DND-41 (cell line): Measurements from ENCODE around the gene PSME3IP1.

Source experiments
- ATAC-seq: fragments of 200-7000 bp; cut with Tn5 transposase; 3 replicates; pipeline ENCODE4 v1.9.1; 2021; ENCODE audit warnings: low read depth; ENCODE audit not compliant: insufficient read depth
- DNase-seq: peaks from one replicate; pipeline ENCODE4 v3.0.0-alpha.2; 2020
- H2AFZ ChIP-seq: 2 replicates; pipeline ENCODE4 v1.6.0; 2012; ENCODE audit warnings: low read depth, low read length
- H3K27ac ChIP-seq: 2 replicates; pipeline ENCODE4 v1.5.1; 2012; ENCODE audit warnings: low read length, inconsistent platforms
- H3K27me3 ChIP-seq: fragments of 200-600 bp; sonication (generic); 2 replicates; pipeline ENCODE4 v1.6.0; 2012; ENCODE audit warnings: low read length, mild to moderate bottlenecking, inconsistent platforms; ENCODE audit not compliant: insufficient read depth, poor library complexity
- H3K36me3 ChIP-seq: 2 replicates; pipeline ENCODE4 v1.5.1; 2012; ENCODE audit warnings: low read length, inconsistent platforms; ENCODE audit not compliant: insufficient read depth
- H3K4me1 ChIP-seq: 2 replicates; pipeline ENCODE4 v1.5.1; 2012; ENCODE audit warnings: mild to moderate bottlenecking, low read length; ENCODE audit not compliant: insufficient read depth
- H3K4me2 ChIP-seq: 2 replicates; pipeline ENCODE4 v1.6.0; 2012; ENCODE audit warnings: mild to moderate bottlenecking, moderate library complexity, low read length, inconsistent platforms; ENCODE audit not compliant: insufficient read depth
- H3K4me3 ChIP-seq, 2 experiments: fragments of 200-600 bp in 1 of 2; shearing (Covaris generic) in 1 of 2; 2 replicates each; pipeline ENCODE4 v1.5.1; 2012 to 2016; ENCODE audit warnings: inconsistent platforms in 2 of 2, low read length in 2 of 2, mild to moderate bottlenecking in 2 of 2, low read depth in 1 of 2, moderate library complexity in 1 of 2
- H3K79me2 ChIP-seq: 2 replicates; pipeline ENCODE4 v1.6.0; 2012; ENCODE audit warnings: low read length, inconsistent platforms; ENCODE audit not compliant: insufficient read depth
- H3K9ac ChIP-seq: 2 replicates; pipeline ENCODE4 v1.6.0; 2012; ENCODE audit warnings: low read depth, mild to moderate bottlenecking, inconsistent platforms, low read length, moderate library complexity
- H3K9me3 ChIP-seq: 2 replicates; pipeline ENCODE4 v1.5.1; 2012; ENCODE audit warnings: low read length, moderate library complexity, mild to moderate bottlenecking, inconsistent platforms; ENCODE audit not compliant: insufficient read depth, severe bottlenecking
- H4K20me1 ChIP-seq: 2 replicates; pipeline ENCODE4 v1.6.0; 2012; ENCODE audit warnings: low read length; ENCODE audit not compliant: insufficient read depth
- EZH2 ChIP-seq: IDR thresholded peaks from 3 replicates; pipeline ENCODE4 v1.6.1; 2012; ENCODE audit warnings: borderline replicate concordance, low read depth, mild to moderate bottlenecking, moderate library complexity, low read length, inconsistent platforms; ENCODE audit not compliant: severe bottlenecking
- TF ChIP-seq, protein P1 (sequence below): IDR thresholded peaks from 2 replicates; pipeline ENCODE4 v1.5.1; 2012; ENCODE audit warnings: borderline replicate concordance, low read length, moderate library complexity, mild to moderate bottlenecking; ENCODE audit not compliant: poor library complexity, severe bottlenecking; ENCODE audit errors: extremely low read depth

Gene PSME3IP1

GRCh38 chr16:57149391-57149790 lies 36.4 kb downstream of the PSME3IP1 start:
- Histone ChIP-seq H4K20me1 (no peaks in the 10 kb centered on the region; the same call in 1 of the 2 replicates), H3K27ac (no peak overlapping the region), H2AFZ (no peak overlapping the region), H3K27me3 (no peaks in the 10 kb centered on the region), H3K4me3 (no peak overlapping the region), H3K9ac (no peak overlapping the region), H3K4me2 (no peak overlapping the region), H3K9me3 (no peaks in the 10 kb centered on the region), H3K79me2 (no peaks in the 10 kb centered on the region), H3K4me1 (no peaks in the 10 kb centered on the region), H3K36me3 (peaks cover 32% of the 10 kb centered on the region)
- DNase-seq (no peak), ATAC-seq (no peak)
- TF ChIP-seq, protein P1, sequence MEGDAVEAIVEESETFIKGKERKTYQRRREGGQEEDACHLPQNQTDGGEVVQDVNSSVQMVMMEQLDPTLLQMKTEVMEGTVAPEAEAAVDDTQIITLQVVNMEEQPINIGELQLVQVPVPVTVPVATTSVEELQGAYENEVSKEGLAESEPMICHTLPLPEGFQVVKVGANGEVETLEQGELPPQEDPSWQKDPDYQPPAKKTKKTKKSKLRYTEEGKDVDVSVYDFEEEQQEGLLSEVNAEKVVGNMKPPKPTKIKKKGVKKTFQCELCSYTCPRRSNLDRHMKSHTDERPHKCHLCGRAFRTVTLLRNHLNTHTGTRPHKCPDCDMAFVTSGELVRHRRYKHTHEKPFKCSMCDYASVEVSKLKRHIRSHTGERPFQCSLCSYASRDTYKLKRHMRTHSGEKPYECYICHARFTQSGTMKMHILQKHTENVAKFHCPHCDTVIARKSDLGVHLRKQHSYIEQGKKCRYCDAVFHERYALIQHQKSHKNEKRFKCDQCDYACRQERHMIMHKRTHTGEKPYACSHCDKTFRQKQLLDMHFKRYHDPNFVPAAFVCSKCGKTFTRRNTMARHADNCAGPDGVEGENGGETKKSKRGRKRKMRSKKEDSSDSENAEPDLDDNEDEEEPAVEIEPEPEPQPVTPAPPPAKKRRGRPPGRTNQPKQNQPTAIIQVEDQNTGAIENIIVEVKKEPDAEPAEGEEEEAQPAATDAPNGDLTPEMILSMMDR = no peak
- no peak for TF ChIP-seq EZH2

DNA sequence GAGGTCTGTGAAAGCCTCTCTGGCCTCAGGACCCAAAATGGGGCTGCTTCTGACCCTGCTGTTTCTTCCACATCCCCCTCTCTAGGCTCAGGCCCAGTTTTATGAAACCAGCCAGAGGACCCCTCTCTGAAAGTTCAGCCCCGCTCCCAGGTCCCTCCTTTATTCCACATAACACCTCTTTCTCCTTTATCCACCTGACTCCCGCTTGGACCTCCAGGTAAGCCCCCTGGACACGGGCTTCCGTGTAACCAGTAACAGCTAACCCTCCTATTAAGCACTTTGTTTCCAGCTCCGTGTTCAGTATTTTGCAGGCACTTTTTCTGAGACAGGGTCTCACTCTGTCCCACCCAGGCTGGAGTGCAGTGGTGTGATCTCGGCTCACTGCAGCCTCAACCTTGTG lies 37.4 kb downstream of the PSME3IP1 start:
- H4K20me1 ChIP-seq = no peaks in the 10 kb centered on the region; the same call in 1 of the 2 replicates
- TF ChIP-seq, protein P1 = no peak
- TF ChIP-seq EZH2 = no peak
- H2AFZ ChIP-seq = no peak overlapping the region
- H3K4me1 ChIP-seq = no peaks in the 10 kb centered on the region
- no peak for DNase-seq
- H3K4me2 ChIP-seq = no peak overlapping the region
- ATAC-seq = no peak
- H3K79me2 ChIP-seq = no peaks in the 10 kb centered on the region
- H3K9ac ChIP-seq = no peak overlapping the region
- no peaks in the 10 kb centered on the region for H3K27me3 ChIP-seq
- no peak overlapping the region for H3K4me3 ChIP-seq
- no peaks in the 10 kb centered on the region for H3K9me3 ChIP-seq
- H3K27ac ChIP-seq = no peak overlapping the region
- peaks cover 23% of the 10 kb centered on the region for H3K36me3 ChIP-seq

DNA sequence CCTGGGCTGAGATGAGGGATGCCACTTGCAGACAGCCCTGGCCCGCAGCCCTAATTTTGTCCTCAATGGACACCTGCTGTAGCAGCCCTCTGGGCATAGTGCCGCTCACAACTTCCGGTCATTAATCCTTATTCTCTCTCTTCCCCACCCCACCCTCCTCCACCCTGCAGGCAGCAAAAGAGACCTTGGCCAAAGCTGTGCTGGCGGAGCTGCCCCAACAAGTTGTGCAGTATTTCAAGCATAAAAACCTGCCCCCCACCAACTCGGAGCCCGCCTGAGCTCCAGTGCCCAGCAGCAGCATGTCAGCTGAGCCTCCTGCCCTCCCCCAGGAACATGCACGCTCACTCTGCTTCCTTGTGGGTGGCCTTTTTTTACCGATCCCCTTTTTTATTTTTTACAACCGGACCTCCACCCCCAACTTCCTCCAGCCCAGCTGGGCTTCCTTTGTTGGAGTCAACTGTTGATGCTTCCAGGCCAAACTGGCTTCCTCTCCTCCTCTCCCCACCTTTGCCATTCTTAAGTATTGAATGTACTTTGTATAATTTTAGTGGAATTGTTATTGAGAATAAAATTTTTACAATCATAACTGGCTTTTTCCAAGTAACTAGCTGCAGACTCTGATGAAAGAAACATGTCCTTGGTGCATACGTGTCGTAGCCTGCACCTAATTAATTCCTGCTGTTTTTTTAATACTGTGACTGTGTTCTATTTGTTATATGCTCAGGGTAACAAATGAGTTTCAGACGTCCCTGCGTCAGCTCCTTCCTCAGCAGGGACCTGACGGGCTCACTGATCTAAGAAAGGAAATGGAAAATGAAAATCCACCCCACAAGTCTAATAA lies 38.2 kb downstream of the PSME3IP1 start:
- peaks cover 6% of the 10 kb centered on the region for H3K4me1 ChIP-seq
- TF ChIP-seq EZH2 = no peak
- TF ChIP-seq, protein P1 = no peak
- H2AFZ ChIP-seq = no peak overlapping the region
- no peaks in the 10 kb centered on the region for H3K9me3 ChIP-seq
- DNase-seq (no peak), ATAC-seq (no peak)
- no peaks in the 10 kb centered on the region for H3K27me3 ChIP-seq
- H3K79me2 ChIP-seq = no peaks in the 10 kb centered on the region
- H3K36me3 ChIP-seq = peaks cover 14% of the 10 kb centered on the region
- no peaks in the 10 kb centered on the region; the same call in 1 of the 2 replicates for H4K20me1 ChIP-seq
- no peak overlapping the region for H3K4me2 ChIP-seq
- no peak overlapping the region for H3K27ac ChIP-seq
- no peak overlapping the region for H3K4me3 ChIP-seq
- no peak overlapping the region for H3K9ac ChIP-seq
